T-helper 2 cell treated with Interferon-gamma antibody and Interleukin-4, amounts not matched to agents 5 μg/mL and 100 μg/mL, for 36 hours (primary cell): ENCODE data around the gene SERINC4.
"Not testable (repeated sequence)": the region's sequence is repeated elsewhere in the genome, so short reads cannot be mapped to it uniquely, and the experiment has no call there.

ENCODE experiments used
- DNase-seq: peaks from one replicate; pipeline ENCODE4 v3.0.0; 2021; ENCODE audit warnings: low spot score
- H3K27ac Mint-ChIP-seq: one replicate; pipeline ENCODE4 v1.8.0; 2021; ENCODE audit warnings: mild to moderate bottlenecking, mixed read lengths
- H3K27me3 Mint-ChIP-seq: one replicate; pipeline ENCODE4 v1.8.0; 2021; ENCODE audit warnings: low read depth, mixed read lengths
- H3K36me3 Mint-ChIP-seq: one replicate; pipeline ENCODE4 v1.8.0; 2021; ENCODE audit warnings: low read depth, mixed read lengths
- H3K4me1 Mint-ChIP-seq: one replicate; pipeline ENCODE4 v1.8.0; 2021; ENCODE audit warnings: low read depth, mixed read lengths
- H3K4me3 Mint-ChIP-seq: one replicate; pipeline ENCODE4 v1.8.0; 2022; ENCODE audit warnings: mild to moderate bottlenecking, moderate library complexity, mixed read lengths
- H3K9me3 Mint-ChIP-seq: one replicate; pipeline ENCODE4 v1.8.0; 2021; ENCODE audit warnings: mixed read lengths

The SERINC4 gene

DNA sequence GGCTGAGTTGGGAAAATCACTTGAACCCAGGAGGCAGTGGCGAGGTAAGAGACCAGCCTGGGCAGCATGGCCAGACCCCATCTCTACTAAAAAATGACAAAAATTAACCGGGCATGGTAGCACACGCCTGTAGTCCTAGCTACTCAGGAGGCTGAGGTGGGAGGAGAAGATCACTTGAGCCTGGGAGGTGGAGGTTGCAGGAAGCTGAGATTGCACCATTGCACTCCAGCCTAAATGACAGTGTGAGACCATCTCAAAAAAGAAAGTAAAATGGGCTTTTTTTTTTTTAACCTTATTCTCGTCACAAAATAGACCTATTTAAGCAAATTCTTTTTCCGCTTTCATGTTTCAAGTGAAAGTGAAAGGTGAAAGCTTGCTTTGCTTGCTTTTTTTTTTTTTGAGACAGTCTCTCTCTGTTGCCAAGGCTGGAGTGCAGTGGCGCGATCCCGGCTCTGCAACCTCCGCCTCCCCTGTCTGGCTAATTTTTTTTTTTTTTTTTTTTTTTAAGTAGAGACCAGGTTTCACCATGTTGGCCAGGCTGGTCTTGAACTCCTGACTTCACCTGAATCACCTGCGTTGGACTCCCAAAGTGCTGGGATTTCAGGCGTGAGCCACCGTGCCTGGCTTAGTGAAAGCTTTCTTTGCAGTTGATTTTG, 50.2 kb downstream of the SERINC4 start:
- H3K9me3 Mint-ChIP-seq = no peaks in the 10 kb centered on the region
- peak overlapping the region; percentile 86 for H3K27ac Mint-ChIP-seq
- peaks cover 50% of the 10 kb centered on the region for H3K36me3 Mint-ChIP-seq
- H3K4me1 Mint-ChIP-seq = peaks cover 30% of the 10 kb centered on the region
- peak; percentile 60 for DNase-seq
- H3K27me3 Mint-ChIP-seq = no peaks in the 10 kb centered on the region
- peak overlapping the region; percentile 77 for H3K4me3 Mint-ChIP-seq

DNA sequence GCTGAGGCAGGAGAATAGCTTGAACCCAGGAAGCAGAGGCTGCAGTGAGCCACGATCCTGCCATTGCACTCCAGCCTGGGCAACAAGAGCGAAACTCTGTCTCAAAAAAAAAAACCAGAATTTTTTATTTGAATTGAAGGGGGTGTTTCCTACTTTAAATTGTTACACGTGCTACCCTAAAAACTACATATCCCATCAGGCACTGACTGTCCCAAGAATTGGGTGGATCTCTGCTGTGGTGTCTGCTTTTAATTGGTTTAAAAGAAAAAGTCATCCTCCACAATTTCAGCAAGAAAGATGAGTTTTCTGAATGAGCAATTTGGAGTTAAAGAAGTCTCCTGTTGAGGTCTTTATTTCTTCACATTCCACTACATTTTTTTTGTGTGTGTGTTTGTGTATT, 51.6 kb downstream of the SERINC4 start:
- DNase-seq = no peak
- H3K4me3 Mint-ChIP-seq = peak overlapping the region; percentile 99
- peak overlapping the region; percentile 98 for H3K27ac Mint-ChIP-seq
- H3K9me3 Mint-ChIP-seq = no peaks in the 10 kb centered on the region
- H3K27me3 Mint-ChIP-seq = no peaks in the 10 kb centered on the region
- peaks cover 34% of the 10 kb centered on the region for H3K4me1 Mint-ChIP-seq
- peaks cover 40% of the 10 kb centered on the region for H3K36me3 Mint-ChIP-seq

DNA sequence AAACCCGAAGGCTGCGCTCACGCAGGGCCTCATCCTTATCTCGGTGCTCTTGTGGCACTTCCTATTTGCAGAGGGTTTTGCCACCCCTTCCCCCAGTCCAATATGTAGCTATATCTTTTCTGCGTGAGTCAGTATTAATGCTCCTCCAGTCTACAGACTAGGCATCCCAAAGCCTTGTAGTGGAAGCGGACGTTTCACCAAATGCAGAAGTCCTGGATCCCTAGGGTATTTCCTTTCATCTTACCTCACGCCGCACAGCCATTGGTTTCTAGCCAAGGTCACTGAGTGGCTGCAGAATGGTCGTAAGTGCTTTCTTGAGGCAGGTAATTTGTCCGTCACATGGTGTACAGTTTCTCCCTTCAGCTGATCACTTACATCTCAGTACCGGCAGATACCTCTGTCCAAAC, 53.1 kb downstream of the SERINC4 start:
- not testable (repeated sequence) for DNase-seq, H3K27me3 Mint-ChIP-seq, H3K9me3 Mint-ChIP-seq
- peaks cover 28% of the 10 kb centered on the region for H3K4me1 Mint-ChIP-seq
- peaks cover 30% of the 10 kb centered on the region for H3K36me3 Mint-ChIP-seq
- H3K27ac Mint-ChIP-seq = peak overlapping the region; percentile 98
- peak overlapping the region; percentile 99 for H3K4me3 Mint-ChIP-seq

DNA sequence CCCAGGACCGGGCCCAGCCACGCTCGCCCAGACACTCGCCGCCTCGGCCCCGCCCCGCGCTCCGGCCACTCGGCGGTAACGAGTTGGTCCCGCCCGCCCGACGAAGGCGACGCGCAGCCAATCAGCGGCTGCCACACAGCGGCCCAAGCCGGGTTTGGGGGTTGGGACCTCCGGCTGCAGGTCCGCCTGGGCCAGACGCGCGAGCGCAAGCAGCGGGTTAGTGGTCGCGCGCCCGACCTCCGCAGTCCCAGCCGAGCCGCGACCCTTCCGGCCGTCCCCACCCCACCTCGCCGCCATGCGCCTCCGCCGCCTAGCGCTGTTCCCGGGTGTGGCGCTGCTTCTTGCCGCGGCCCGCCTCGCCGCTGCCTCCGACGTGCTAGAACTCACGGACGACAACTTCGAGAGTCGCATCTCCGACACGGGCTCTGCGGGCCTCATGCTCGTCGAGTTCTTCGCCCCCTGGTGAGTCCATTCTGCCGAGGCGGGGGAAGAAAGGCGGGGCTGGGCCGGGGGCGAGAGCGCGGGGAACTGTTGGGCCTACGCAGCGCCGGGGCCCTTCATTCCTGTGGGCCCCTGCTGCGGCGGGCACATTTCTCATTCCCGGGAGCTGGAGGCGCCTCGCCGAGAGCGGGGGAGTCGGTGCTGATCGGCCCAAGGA, 53.6 kb downstream of the SERINC4 start, which contains the start of gene PDIA3:
Gene PDIA3, plus strand, starts transcription at position 194 of the 658 bp plus-strand sequence. Its CDS starts 102 bp downstream, at position 296.
- Mint-ChIP-seq H3K4me1 (peaks cover 23% of the 10 kb centered on the region), H3K27ac (peak within 1 kb of the TSS; percentile 98), H3K4me3 (peak within 1 kb of the TSS; percentile 99), H3K36me3 (peaks cover 24% of the 10 kb centered on the region)
- peak; percentile 94 for DNase-seq
- H3K27me3 Mint-ChIP-seq, H3K9me3 Mint-ChIP-seq: not testable (repeated sequence)
